ENCODE results near the gene ARHGDIA.

The ARHGDIA gene

GRCh38 chr17:81831957-81832607 is 39.1 kb downstream of the ARHGDIA start:
- Histone ChIP-seq H2AFZ (ENCODE audit: low read length) (peak overlapping the region; percentile 71), H4K8ac (ENCODE audit: low read depth, low read length) (no peak overlapping the region), H3K4me2 (ENCODE audit: insufficient read depth, low read length, poor library complexity, severe bottlenecking) (peak overlapping the region; percentile 95), H4K91ac (ENCODE audit: low read depth, low read length, poor library complexity) (no peak overlapping the region), H3K79me1 (ENCODE audit: low read depth, low read length) (peaks cover 34% of the 10 kb centered on the region), H2BK5ac (ENCODE audit: low read length) (no peak overlapping the region), H3K23ac (ENCODE audit: low read depth, low read length, poor library complexity) (peak overlapping the region; percentile 81), H2BK120ac (ENCODE audit: low read depth, low read length) (no peak overlapping the region), H2BK15ac (ENCODE audit: low read length) (no peak overlapping the region), H2AK5ac (ENCODE audit: low read depth, low read length) (peak overlapping the region; percentile 58), H3K14ac (ENCODE audit: low read length) (peak overlapping the region; percentile 61), H3K36me3 (replicated peaks in 1 of 2; ENCODE audit: control insufficient read depth in 2 of 2, insufficient read depth in 2 of 2, low read length in 2 of 2) (peaks cover 2 to 9% of the 10 kb centered on the region in 2 donors), H3K9ac (ENCODE audit: low read depth, low read length, poor library complexity) (peak overlapping the region; percentile 82), H3K27ac (replicated peaks; ENCODE audit: low read length) (no peak overlapping the region), H3K9me3 (replicated peaks in 1 of 2; ENCODE audit: control insufficient read depth in 2 of 2, insufficient read depth in 1 of 2, low read depth in 1 of 2, low read length in 2 of 2) (no peaks in the 10 kb centered on the region), H3K4me3 (ENCODE audit: low read length in 2 of 2) (peak overlapping the region; percentile 81 to 97), H3K18ac (ENCODE audit: low read length) (peak overlapping the region; percentile 86), H3K27me3 (ENCODE audit: control insufficient read depth in 3 of 3, insufficient read depth in 3 of 3, low read depth in 1 of 3, low read length in 3 of 3) (no peaks in the 10 kb centered on the region), H3K4ac (ENCODE audit: low read length) (peak overlapping the region; percentile 26), H3K4me1 (ENCODE audit: control insufficient read depth in 2 of 2, insufficient read depth in 1 of 2, low read depth in 1 of 2, low read length in 2 of 2) (peaks cover 6 to 21% of the 10 kb centered on the region in 2 donors), H2BK12ac (ENCODE audit: low read length) (no peak overlapping the region)
- WGBS, 2 donors (ENCODE audit: extremely low coverage in 2 of 2, insufficient read length in 2 of 2, insufficient replicate concordance in 1 of 2): no CpG with 5 or more reads among the region's 18 CpGs
- no peak for DNase-seq (ENCODE audit: low spot score)

GRCh38 chr17:81831563-81831956 is 39.6 kb downstream of the ARHGDIA start:
- Histone ChIP-seq H3K9ac (ENCODE audit: low read depth, low read length, poor library complexity) (no peak overlapping the region), H3K4me1 (ENCODE audit: control insufficient read depth in 2 of 2, insufficient read depth in 1 of 2, low read depth in 1 of 2, low read length in 2 of 2) (peaks cover 6 to 21% of the 10 kb centered on the region in 2 donors), H3K4me2 (ENCODE audit: insufficient read depth, low read length, poor library complexity, severe bottlenecking) (no peak overlapping the region), H2AFZ (ENCODE audit: low read length) (no peak overlapping the region), H3K27ac (replicated peaks; ENCODE audit: low read length) (no peak overlapping the region), H3K27me3 (ENCODE audit: control insufficient read depth in 3 of 3, insufficient read depth in 3 of 3, low read depth in 1 of 3, low read length in 3 of 3) (no peaks in the 10 kb centered on the region), H3K18ac (ENCODE audit: low read length) (no peak overlapping the region), H2AK5ac (ENCODE audit: low read depth, low read length) (peak overlapping the region; percentile 58), H3K9me3 (replicated peaks in 1 of 2; ENCODE audit: control insufficient read depth in 2 of 2, insufficient read depth in 1 of 2, low read depth in 1 of 2, low read length in 2 of 2) (no peaks in the 10 kb centered on the region), H4K8ac (ENCODE audit: low read depth, low read length) (no peak overlapping the region), H3K79me1 (ENCODE audit: low read depth, low read length) (peaks cover 34% of the 10 kb centered on the region), H2BK5ac (ENCODE audit: low read length) (no peak overlapping the region), H3K23ac (ENCODE audit: low read depth, low read length, poor library complexity) (no peak overlapping the region), H2BK120ac (ENCODE audit: low read depth, low read length) (no peak overlapping the region), H3K4ac (ENCODE audit: low read length) (no peak overlapping the region), H2BK12ac (ENCODE audit: low read length) (no peak overlapping the region), H4K91ac (ENCODE audit: low read depth, low read length, poor library complexity) (no peak overlapping the region), H3K36me3 (replicated peaks in 1 of 2; ENCODE audit: control insufficient read depth in 2 of 2, insufficient read depth in 2 of 2, low read length in 2 of 2) (peaks cover 2 to 9% of the 10 kb centered on the region in 2 donors), H2BK15ac (ENCODE audit: low read length) (no peak overlapping the region), H3K4me3 (ENCODE audit: low read length in 2 of 2) (peak overlapping the region in 1 of 2 donors; percentile 81), H3K14ac (ENCODE audit: low read length) (no peak overlapping the region)
- WGBS, 2 donors (ENCODE audit: extremely low coverage in 2 of 2, insufficient read length in 2 of 2, insufficient replicate concordance in 1 of 2): no CpG with 5 or more reads among the region's 7 CpGs
- no peak for DNase-seq (ENCODE audit: low spot score)

- Histone ChIP-seq H2BK5ac (ENCODE audit: low read length) (no peak overlapping the region), H4K8ac (ENCODE audit: low read depth, low read length) (peak overlapping the region; percentile 65), H2BK15ac (ENCODE audit: low read length) (no peak overlapping the region), H3K27ac (replicated peaks; ENCODE audit: low read length) (no peak overlapping the region), H3K9ac (ENCODE audit: low read depth, low read length, poor library complexity) (peak overlapping the region; percentile 30), H3K4me3 (ENCODE audit: low read length in 2 of 2) (no peak overlapping the region), H2BK12ac (ENCODE audit: low read length) (no peak overlapping the region), H2AK5ac (ENCODE audit: low read depth, low read length) (no peak overlapping the region), H3K9me3 (replicated peaks in 1 of 2; ENCODE audit: control insufficient read depth in 2 of 2, insufficient read depth in 1 of 2, low read depth in 1 of 2, low read length in 2 of 2) (no peaks in the 10 kb centered on the region), H3K27me3 (ENCODE audit: control insufficient read depth in 3 of 3, insufficient read depth in 3 of 3, low read depth in 1 of 3, low read length in 3 of 3) (no peaks in the 10 kb centered on the region), H3K14ac (ENCODE audit: low read length) (no peak overlapping the region), H4K91ac (ENCODE audit: low read depth, low read length, poor library complexity) (no peak overlapping the region), H2AFZ (ENCODE audit: low read length) (no peak overlapping the region), H3K23ac (ENCODE audit: low read depth, low read length, poor library complexity) (no peak overlapping the region), H3K18ac (ENCODE audit: low read length) (no peak overlapping the region), H3K79me1 (ENCODE audit: low read depth, low read length) (peaks cover 37% of the 10 kb centered on the region), H3K36me3 (replicated peaks in 1 of 2; ENCODE audit: control insufficient read depth in 2 of 2, insufficient read depth in 2 of 2, low read length in 2 of 2) (peaks cover 0 to 7% of the 10 kb centered on the region in 2 donors), H3K4ac (ENCODE audit: low read length) (no peak overlapping the region), H3K4me1 (ENCODE audit: control insufficient read depth in 2 of 2, insufficient read depth in 1 of 2, low read depth in 1 of 2, low read length in 2 of 2) (peaks cover 6 to 21% of the 10 kb centered on the region in 2 donors), H2BK120ac (ENCODE audit: low read depth, low read length) (peak overlapping the region; percentile 61), H3K4me2 (ENCODE audit: insufficient read depth, low read length, poor library complexity, severe bottlenecking) (no peak overlapping the region)
- DNase-seq (ENCODE audit: low spot score): no peak
- WGBS, 2 donors (ENCODE audit: extremely low coverage in 2 of 2, insufficient read length in 2 of 2, insufficient replicate concordance in 1 of 2): no CpG with 5 or more reads among the region's 6 CpGs
Observed at GRCh38 chr17:81829858-81830257, 41.3 kb downstream of the ARHGDIA start.

GRCh38 chr17:81828656-81829055 is 42.5 kb downstream of the ARHGDIA start:
- no peaks in the 10 kb centered on the region for H3K27me3 ChIP-seq (ENCODE audit: control insufficient read depth in 3 of 3, insufficient read depth in 3 of 3, low read depth in 1 of 3, low read length in 3 of 3)
- DNase-seq (ENCODE audit: low spot score): no peak
- H2BK12ac ChIP-seq (ENCODE audit: low read length): no peak overlapping the region
- no peak overlapping the region for H4K8ac ChIP-seq (ENCODE audit: low read depth, low read length)
- no peak overlapping the region for H3K9ac ChIP-seq (ENCODE audit: low read depth, low read length, poor library complexity)
- H3K14ac ChIP-seq (ENCODE audit: low read length): peak overlapping the region; percentile 75
- H2BK15ac ChIP-seq (ENCODE audit: low read length): no peak overlapping the region
- WGBS, 2 donors (ENCODE audit: extremely low coverage in 2 of 2, insufficient read length in 2 of 2, insufficient replicate concordance in 1 of 2): no CpG with 5 or more reads among the region's 7 CpGs
- no peak overlapping the region for H3K23ac ChIP-seq (ENCODE audit: low read depth, low read length, poor library complexity)
- H3K79me1 ChIP-seq (ENCODE audit: low read depth, low read length): peaks cover 33% of the 10 kb centered on the region
- H3K36me3 ChIP-seq (replicated peaks in 1 of 2; ENCODE audit: control insufficient read depth in 2 of 2, insufficient read depth in 2 of 2, low read length in 2 of 2): peaks cover 0 to 16% of the 10 kb centered on the region in 2 donors
- H3K4me2 ChIP-seq (ENCODE audit: insufficient read depth, low read length, poor library complexity, severe bottlenecking): no peak overlapping the region
- H3K4me3 ChIP-seq (ENCODE audit: low read length in 2 of 2): no peak overlapping the region
- H3K27ac ChIP-seq (replicated peaks; ENCODE audit: low read length): no peak overlapping the region
- no peaks in the 10 kb centered on the region for H3K9me3 ChIP-seq (replicated peaks in 1 of 2; ENCODE audit: control insufficient read depth in 2 of 2, insufficient read depth in 1 of 2, low read depth in 1 of 2, low read length in 2 of 2)
- H3K18ac ChIP-seq (ENCODE audit: low read length): peak overlapping the region; percentile 7
- H2BK120ac ChIP-seq (ENCODE audit: low read depth, low read length): no peak overlapping the region
- peak overlapping the region; percentile 53 for H3K4ac ChIP-seq (ENCODE audit: low read length)
- no peak overlapping the region for H4K91ac ChIP-seq (ENCODE audit: low read depth, low read length, poor library complexity)
- peaks cover 6 to 18% of the 10 kb centered on the region in 2 donors for H3K4me1 ChIP-seq (ENCODE audit: control insufficient read depth in 2 of 2, insufficient read depth in 1 of 2, low read depth in 1 of 2, low read length in 2 of 2)
- peak overlapping the region; percentile 24 for H2BK5ac ChIP-seq (ENCODE audit: low read length)
- no peak overlapping the region for H2AFZ ChIP-seq (ENCODE audit: low read length)
- peak overlapping the region; percentile 90 for H2AK5ac ChIP-seq (ENCODE audit: low read depth, low read length)
